GM10266 (cell line): ENCODE measurements around the gene NRSN2.

ENCODE experiments used
- DNase-seq: peaks from one replicate; pipeline ENCODE4 v3.0.0; 2012; ENCODE audit errors: extremely low spot score
- TF ChIP-seq, protein P1 (sequence below): IDR thresholded peaks from 2 replicates; pipeline ENCODE4 v1.5.1; 2012; ENCODE audit warnings: mild to moderate bottlenecking, low read depth; ENCODE audit not compliant: control insufficient read depth, insufficient read depth; ENCODE audit errors: missing control alignments

The NRSN2 gene

DNA sequence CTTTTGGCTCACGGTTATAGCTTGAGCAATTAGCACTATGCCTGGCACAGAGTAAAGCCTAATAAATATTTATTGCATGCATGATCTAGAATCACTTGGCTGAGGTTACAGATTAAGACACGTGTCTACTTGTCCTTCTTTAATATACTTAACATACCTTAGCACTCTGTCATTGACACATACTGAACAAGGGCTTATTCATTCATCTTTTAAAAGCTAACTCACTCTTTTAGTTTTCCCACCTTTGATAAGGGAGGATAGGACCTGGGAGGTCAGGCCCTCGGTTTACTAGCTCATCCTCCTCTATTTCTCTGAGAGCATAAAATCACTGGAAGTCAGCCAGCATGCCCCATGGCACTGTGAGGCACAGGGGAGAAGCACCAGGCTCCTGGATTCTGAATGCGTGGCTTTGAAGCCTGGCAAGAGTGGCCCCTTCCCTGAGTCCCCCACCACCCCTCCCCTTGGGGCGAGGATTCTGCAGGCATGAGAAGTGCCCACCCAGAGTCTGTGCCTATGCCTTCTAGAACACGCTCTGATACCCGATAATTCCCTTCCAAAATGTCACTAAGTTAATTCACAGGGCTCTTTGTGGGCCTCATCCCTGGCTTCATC lies 38.4 kb upstream of the NRSN2 start:
- DNase-seq, result no peak
- TF ChIP-seq, protein P1, sequence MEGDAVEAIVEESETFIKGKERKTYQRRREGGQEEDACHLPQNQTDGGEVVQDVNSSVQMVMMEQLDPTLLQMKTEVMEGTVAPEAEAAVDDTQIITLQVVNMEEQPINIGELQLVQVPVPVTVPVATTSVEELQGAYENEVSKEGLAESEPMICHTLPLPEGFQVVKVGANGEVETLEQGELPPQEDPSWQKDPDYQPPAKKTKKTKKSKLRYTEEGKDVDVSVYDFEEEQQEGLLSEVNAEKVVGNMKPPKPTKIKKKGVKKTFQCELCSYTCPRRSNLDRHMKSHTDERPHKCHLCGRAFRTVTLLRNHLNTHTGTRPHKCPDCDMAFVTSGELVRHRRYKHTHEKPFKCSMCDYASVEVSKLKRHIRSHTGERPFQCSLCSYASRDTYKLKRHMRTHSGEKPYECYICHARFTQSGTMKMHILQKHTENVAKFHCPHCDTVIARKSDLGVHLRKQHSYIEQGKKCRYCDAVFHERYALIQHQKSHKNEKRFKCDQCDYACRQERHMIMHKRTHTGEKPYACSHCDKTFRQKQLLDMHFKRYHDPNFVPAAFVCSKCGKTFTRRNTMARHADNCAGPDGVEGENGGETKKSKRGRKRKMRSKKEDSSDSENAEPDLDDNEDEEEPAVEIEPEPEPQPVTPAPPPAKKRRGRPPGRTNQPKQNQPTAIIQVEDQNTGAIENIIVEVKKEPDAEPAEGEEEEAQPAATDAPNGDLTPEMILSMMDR, result no peak

DNA sequence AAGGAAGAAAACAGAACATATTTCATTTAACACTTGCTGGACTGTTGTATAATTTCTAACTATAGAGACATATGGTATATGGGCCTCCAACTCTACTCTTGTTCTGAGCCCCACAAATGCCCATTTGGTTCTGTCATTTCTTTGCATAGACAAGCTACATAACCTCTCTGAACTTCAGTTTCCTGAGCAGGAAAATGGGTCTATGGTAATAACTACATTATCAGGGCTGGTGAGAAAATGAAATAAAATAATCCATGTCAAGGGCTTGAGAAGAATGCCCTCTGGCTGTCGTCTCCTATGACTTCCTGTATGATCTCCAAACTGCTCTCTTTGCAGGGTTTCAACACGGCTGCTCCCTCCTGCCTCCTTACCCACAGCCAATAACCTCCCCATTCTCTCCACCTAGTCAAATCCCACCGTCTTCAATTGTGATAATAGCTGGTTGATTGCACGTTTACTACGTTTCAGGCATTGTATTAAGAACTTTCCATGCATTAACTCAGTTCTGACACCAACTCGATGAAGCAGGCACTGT lies 37.5 kb upstream of the NRSN2 start:
- no peak for DNase-seq

DNA sequence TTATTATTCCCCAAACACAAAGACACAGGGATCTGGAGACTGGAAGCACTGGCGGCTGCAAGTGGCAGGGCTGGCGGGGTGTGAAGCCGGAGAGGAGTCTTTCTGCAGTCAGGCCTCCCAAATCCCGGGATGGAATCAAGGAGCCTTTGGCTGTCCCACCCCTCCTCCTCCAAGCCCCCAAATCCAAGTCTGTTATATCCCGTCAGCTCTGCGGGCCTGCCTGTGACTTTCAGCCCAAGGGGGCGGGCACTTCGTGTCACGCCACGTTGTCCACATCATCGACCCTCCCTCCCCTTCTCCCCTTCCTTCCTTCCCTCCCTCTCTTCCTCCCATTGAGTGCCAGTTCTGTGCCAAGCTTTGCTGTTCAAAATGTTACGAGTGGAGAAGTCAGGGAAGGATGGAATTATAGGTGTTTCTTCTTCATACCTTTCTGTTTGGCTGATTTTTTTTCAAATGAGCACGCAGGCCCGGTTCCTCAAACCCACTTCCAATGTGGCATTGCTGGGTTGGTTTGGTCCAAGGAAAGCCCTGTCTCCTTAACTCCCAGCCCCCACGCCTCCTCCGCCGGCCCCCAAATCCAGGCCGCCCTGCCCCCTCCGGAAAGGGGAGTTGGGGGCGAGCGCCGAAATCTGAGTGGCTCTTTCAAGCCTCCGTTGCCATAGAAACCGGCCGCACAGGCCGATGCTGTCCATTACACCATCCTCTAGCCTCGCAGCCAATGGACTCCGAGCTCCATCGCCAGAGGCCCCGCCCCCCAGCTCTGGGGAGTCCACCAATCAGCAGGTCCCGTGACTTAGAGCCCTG lies 36.9 kb upstream of the NRSN2 start:
- TF ChIP-seq, protein P1, result no peak
- DNase-seq, result peak; percentile 96

More for the DNA sequence above, 37.5 kb upstream of the NRSN2 start:
- TF ChIP-seq, protein P1, result no peak

DNA sequence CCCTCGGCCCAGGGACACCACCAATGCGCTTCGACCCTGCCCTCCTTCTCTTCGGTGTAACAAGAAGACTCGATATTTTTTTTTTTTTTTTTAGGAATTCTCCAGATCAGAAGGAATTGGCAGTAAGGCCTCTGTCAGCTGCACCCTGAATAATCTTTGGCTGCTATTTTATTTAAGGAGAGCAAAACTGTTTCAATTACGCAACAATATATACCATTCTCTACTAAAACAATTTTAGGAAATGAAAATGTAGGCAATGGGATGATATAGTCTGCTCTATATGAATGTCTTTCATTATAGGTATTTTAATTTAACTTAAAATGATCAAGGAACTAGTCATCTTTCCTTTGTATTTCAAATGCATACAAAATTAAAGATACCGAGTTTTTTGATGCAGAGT lies 36.3 kb upstream of the NRSN2 start:
- TF ChIP-seq, protein P1, result no peak
- no peak for DNase-seq

DNA sequence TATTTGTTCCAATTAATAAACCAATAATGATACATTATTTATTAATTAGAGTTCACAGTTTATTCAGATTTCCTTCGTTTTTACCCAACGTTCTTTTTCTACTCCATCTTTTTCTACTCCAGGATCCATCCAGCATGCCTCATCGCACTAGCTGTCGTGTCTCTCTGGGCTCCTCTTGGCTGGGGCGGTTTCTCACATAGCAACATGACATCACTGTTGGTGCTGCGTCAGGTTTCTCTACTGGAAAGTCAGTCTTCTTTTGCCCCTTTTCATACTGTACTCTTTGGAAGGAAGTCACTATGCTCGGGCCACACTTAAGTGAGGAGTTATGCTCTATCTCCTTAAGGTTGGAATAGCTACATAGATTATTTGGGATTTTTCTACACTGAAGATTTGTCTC lies 35.3 kb upstream of the NRSN2 start:
- DNase-seq, result no peak

DNA sequence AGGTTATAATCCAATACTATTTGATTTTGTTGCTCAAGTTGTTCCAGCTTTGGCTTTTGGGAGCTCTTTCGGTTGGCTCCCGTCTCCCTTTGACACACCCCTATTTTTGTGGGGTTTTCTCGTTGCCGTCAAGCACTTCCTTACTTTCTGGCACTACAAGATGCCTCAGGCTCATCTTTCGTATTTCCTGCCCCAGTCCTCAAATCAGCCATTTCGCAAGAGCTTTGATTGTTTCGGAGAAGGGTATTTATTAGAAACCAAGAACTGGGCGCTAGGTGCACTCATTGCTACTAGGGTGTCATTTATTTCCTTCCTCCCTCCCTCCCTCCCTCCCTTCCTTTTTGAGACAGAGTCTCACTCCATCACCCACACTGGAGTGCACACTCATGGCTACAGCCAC lies 34.8 kb upstream of the NRSN2 start:
- DNase-seq, result no peak
- TF ChIP-seq, protein P1, result no peak

More for the DNA sequence above, 35.3 kb upstream of the NRSN2 start:
- TF ChIP-seq, protein P1, result no peak

DNA sequence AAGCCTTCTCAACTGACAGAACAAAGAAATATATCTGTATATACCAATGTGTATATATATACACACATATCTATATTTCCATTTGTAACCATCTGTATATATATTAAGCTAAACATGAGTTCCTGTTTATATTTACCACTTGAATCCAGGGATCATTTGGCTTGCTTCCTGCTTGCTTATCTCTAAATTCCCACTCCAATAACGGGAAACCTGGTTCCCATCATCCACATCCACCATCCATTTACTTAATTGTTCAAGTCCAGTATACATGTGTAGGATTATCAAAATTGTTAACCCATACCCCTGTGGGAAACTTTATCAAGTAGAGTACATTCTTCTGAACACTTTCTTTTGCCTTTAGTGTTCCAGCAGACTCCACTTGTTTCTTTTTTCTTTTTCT lies 34.0 kb upstream of the NRSN2 start:
- TF ChIP-seq, protein P1, result no peak

More for the DNA sequence above, 34.0 kb upstream of the NRSN2 start:
- no peak for DNase-seq
